Measurements from ENCODE around the gene SPTAN1.

- TF ChIP-seq POLR2A (IDR thresholded peaks at IDR 0.05; ENCODE audit: low read depth, low read length), result no peak
- TF ChIP-seq CTCF (IDR thresholded peaks at IDR 0.05; ENCODE audit: extremely low read depth in 1 of 2, insufficient read depth in 1 of 2, low read depth in 1 of 2, low read length in 2 of 2), result no peak
These were observed 48.5 kb upstream of the SPTAN1 start for GRCh38 chr9:128503870-128504269.

Measured in endothelial cell of umbilical vein (primary cell).